Measurements from ENCODE around the gene SELENON. TPM values are rescaled to one million over a fixed set of nuclear protein-coding genes. Genes with fewer than 3 reads are reported as not detected.

SELENON gene
- total and polyA plus RNA-seq, 2 of the 13 experiments (the other 11 are each of a cell fraction or from before 2014, with no cell fraction given) = 3.8 to 8.0 TPM

DNA sequence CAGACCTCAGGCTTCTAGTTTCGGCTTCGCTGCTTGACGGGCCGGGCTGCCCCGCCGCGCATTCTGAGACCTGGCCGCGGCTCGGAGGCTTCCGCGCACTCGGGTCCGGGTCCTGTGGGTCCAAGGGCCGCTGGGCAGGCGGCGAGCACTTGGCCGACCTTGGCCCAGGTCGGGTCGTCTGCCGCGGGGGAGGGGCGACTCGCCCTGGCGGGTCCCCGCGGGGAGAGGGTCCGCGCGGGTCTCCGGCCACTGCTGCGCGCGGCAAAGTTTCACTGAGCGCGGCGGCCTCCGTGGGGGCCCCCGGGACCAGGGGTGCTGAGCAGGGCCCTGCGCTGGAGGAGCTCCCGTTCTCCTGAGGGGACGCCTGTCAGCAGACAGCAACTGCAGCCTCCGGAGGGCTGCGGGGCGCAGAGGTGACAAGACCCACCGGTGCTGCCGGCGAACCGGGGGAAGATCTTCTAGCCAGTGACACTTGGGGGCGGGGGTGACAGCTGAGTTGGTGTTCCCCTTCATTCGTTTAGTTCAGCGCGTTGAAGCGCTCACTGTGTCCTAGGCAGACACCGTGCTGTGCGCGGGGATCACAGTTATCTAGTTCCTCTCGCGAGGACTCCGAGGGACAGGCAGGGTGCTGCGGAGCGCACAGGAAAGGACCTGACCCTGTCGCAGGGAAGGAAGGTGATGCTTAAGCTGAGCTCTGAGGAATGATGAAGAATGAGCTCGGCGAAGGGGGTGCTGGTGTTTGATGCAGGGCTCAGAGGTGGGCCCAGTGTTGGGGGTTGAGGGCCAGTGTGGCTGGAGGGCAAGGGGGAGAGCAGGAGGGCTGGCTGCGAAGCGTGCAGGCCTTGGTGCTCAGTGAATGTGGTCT lies 20.5 kb downstream of the SELENON start (continued):
- TF ChIP-seq, protein P1, sequence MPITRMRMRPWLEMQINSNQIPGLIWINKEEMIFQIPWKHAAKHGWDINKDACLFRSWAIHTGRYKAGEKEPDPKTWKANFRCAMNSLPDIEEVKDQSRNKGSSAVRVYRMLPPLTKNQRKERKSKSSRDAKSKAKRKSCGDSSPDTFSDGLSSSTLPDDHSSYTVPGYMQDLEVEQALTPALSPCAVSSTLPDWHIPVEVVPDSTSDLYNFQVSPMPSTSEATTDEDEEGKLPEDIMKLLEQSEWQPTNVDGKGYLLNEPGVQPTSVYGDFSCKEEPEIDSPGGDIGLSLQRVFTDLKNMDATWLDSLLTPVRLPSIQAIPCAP (CRISPR knock-in tag; IDR thresholded peaks at IDR 0.05; ENCODE audit: low read depth) = no peak
- TF ChIP-seq, protein P2, sequence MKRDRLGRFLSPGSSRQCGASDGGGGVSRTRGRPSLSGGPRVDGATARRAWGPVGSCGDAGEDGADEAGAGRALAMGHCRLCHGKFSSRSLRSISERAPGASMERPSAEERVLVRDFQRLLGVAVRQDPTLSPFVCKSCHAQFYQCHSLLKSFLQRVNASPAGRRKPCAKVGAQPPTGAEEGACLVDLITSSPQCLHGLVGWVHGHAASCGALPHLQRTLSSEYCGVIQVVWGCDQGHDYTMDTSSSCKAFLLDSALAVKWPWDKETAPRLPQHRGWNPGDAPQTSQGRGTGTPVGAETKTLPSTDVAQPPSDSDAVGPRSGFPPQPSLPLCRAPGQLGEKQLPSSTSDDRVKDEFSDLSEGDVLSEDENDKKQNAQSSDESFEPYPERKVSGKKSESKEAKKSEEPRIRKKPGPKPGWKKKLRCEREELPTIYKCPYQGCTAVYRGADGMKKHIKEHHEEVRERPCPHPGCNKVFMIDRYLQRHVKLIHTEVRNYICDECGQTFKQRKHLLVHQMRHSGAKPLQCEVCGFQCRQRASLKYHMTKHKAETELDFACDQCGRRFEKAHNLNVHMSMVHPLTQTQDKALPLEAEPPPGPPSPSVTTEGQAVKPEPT (CRISPR knock-in tag; IDR thresholded peaks at IDR 0.05; ENCODE audit: low read depth) = no peak
- TF ChIP-seq MAFG (CRISPR knock-in tag; IDR thresholded peaks at IDR 0.05) (no peak), TSC22D2 (CRISPR knock-in tag; IDR thresholded peaks at IDR 0.05; ENCODE audit: borderline replicate concordance) (no peak), FLYWCH1 (CRISPR knock-in tag; IDR thresholded peaks at IDR 0.05) (no peak), KDM5A (IDR thresholded peaks at IDR 0.05; ENCODE audit: borderline replicate concordance, low read length) (no peak), HMGA1 (CRISPR knock-in tag; conservative IDR thresholded peaks at IDR 0.05) (no peak), FOXJ3 (CRISPR knock-in tag; IDR thresholded peaks at IDR 0.05; ENCODE audit: borderline replicate concordance) (no peak), ZNF761 (CRISPR knock-in tag; conservative IDR thresholded peaks at IDR 0.05) (peak; percentile 46; the same call in 1 of the 2 replicates)
- TF ChIP-seq, protein P3, sequence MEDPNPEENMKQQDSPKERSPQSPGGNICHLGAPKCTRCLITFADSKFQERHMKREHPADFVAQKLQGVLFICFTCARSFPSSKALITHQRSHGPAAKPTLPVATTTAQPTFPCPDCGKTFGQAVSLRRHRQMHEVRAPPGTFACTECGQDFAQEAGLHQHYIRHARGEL (CRISPR knock-in tag; IDR thresholded peaks at IDR 0.05) = no peak
- TF ChIP-seq, protein P4, sequence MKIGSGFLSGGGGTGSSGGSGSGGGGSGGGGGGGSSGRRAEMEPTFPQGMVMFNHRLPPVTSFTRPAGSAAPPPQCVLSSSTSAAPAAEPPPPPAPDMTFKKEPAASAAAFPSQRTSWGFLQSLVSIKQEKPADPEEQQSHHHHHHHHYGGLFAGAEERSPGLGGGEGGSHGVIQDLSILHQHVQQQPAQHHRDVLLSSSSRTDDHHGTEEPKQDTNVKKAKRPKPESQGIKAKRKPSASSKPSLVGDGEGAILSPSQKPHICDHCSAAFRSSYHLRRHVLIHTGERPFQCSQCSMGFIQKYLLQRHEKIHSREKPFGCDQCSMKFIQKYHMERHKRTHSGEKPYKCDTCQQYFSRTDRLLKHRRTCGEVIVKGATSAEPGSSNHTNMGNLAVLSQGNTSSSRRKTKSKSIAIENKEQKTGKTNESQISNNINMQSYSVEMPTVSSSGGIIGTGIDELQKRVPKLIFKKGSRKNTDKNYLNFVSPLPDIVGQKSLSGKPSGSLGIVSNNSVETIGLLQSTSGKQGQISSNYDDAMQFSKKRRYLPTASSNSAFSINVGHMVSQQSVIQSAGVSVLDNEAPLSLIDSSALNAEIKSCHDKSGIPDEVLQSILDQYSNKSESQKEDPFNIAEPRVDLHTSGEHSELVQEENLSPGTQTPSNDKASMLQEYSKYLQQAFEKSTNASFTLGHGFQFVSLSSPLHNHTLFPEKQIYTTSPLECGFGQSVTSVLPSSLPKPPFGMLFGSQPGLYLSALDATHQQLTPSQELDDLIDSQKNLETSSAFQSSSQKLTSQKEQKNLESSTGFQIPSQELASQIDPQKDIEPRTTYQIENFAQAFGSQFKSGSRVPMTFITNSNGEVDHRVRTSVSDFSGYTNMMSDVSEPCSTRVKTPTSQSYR (CRISPR knock-in tag; IDR thresholded peaks at IDR 0.05; ENCODE audit: borderline replicate concordance) = peak; percentile 62
- TF ChIP-seq, protein P5, sequence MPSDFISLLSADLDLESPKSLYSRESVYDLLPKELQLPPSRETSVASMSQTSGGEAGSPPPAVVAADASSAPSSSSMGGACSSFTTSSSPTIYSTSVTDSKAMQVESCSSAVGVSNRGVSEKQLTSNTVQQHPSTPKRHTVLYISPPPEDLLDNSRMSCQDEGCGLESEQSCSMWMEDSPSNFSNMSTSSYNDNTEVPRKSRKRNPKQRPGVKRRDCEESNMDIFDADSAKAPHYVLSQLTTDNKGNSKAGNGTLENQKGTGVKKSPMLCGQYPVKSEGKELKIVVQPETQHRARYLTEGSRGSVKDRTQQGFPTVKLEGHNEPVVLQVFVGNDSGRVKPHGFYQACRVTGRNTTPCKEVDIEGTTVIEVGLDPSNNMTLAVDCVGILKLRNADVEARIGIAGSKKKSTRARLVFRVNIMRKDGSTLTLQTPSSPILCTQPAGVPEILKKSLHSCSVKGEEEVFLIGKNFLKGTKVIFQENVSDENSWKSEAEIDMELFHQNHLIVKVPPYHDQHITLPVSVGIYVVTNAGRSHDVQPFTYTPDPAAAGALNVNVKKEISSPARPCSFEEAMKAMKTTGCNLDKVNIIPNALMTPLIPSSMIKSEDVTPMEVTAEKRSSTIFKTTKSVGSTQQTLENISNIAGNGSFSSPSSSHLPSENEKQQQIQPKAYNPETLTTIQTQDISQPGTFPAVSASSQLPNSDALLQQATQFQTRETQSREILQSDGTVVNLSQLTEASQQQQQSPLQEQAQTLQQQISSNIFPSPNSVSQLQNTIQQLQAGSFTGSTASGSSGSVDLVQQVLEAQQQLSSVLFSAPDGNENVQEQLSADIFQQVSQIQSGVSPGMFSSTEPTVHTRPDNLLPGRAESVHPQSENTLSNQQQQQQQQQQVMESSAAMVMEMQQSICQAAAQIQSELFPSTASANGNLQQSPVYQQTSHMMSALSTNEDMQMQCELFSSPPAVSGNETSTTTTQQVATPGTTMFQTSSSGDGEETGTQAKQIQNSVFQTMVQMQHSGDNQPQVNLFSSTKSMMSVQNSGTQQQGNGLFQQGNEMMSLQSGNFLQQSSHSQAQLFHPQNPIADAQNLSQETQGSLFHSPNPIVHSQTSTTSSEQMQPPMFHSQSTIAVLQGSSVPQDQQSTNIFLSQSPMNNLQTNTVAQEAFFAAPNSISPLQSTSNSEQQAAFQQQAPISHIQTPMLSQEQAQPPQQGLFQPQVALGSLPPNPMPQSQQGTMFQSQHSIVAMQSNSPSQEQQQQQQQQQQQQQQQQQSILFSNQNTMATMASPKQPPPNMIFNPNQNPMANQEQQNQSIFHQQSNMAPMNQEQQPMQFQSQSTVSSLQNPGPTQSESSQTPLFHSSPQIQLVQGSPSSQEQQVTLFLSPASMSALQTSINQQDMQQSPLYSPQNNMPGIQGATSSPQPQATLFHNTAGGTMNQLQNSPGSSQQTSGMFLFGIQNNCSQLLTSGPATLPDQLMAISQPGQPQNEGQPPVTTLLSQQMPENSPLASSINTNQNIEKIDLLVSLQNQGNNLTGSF (CRISPR knock-in tag; IDR thresholded peaks at IDR 0.05) = no peak
- TF ChIP-seq, protein P6, sequence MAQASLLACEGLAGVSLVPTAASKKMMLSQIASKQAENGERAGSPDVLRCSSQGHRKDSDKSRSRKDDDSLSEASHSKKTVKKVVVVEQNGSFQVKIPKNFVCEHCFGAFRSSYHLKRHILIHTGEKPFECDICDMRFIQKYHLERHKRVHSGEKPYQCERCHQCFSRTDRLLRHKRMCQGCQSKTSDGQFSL (CRISPR knock-in tag; IDR thresholded peaks at IDR 0.05) = no peak
- TF ChIP-seq, protein P7, sequence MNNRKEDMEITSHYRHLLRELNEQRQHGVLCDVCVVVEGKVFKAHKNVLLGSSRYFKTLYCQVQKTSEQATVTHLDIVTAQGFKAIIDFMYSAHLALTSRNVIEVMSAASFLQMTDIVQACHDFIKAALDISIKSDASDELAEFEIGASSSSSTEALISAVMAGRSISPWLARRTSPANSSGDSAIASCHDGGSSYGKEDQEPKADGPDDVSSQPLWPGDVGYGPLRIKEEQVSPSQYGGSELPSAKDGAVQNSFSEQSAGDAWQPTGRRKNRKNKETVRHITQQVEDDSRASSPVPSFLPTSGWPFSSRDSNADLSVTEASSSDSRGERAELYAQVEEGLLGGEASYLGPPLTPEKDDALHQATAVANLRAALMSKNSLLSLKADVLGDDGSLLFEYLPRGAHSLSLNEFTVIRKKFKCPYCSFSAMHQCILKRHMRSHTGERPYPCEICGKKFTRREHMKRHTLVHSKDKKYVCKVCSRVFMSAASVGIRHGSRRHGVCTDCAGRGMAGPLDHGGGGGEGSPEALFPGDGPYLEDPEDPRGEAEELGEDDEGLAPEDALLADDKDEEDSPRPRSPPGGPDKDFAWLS (CRISPR knock-in tag; IDR thresholded peaks at IDR 0.05; ENCODE audit: borderline replicate concordance) = no peak
